Measurements from ENCODE around the gene USP31. TPM values are rescaled to one million over a fixed set of nuclear protein-coding genes. Genes with fewer than 3 reads are reported as not detected.

USP31 gene
- total and polyA plus RNA-seq, 2 of the 13 experiments (the other 11 are each of a cell fraction or from before 2014, with no cell fraction given): 22.5 to 23.3 TPM

GRCh38 chr16:23094136-23094535, 55.1 kb downstream of the USP31 start (continued):
- TF ChIP-seq ZNF142 (CRISPR knock-in tag; IDR thresholded peaks at IDR 0.05): peak; percentile 30; the same call in 1 of the 2 replicates
- TF ChIP-seq ZNF281 (CRISPR knock-in tag; IDR thresholded peaks at IDR 0.05; ENCODE audit: borderline replicate concordance): peak; percentile 98
- TF ChIP-seq ZNF691 (CRISPR knock-in tag; IDR thresholded peaks at IDR 0.05; ENCODE audit: borderline replicate concordance, low read depth): peak; percentile 63; the same call in 1 of the 2 replicates
- 0 out of 2 replicates have a peak, but pooled peaks have one; percentile 45 for TF ChIP-seq ELF3 (CRISPR knock-in tag; IDR thresholded peaks at IDR 0.05)
- 0 out of 2 replicates have a peak, but pooled peaks have one; percentile 69 for TF ChIP-seq ZNF30 (CRISPR knock-in tag; IDR thresholded peaks at IDR 0.05)
- TF ChIP-seq FUBP1 (CRISPR knock-in tag; IDR thresholded peaks at IDR 0.05; ENCODE audit: borderline replicate concordance): 0 out of 2 replicates have a peak, but pooled peaks have one; percentile 93
- TF ChIP-seq TP53 (CRISPR knock-in tag; conservative IDR thresholded peaks at IDR 0.05): 0 out of 2 replicates have a peak, but pooled peaks have one; percentile 17
- peak; percentile 79; the same call in 1 of the 2 replicates for TF ChIP-seq TBX2 (CRISPR knock-in tag; IDR thresholded peaks at IDR 0.05; ENCODE audit: borderline replicate concordance)
- TF ChIP-seq NRL (CRISPR knock-in tag; IDR thresholded peaks at IDR 0.05; ENCODE audit: borderline replicate concordance): peak; percentile 42; the same call in 1 of the 2 replicates
- TF ChIP-seq MXD4 (CRISPR knock-in tag; IDR thresholded peaks at IDR 0.05): 0 out of 2 replicates have a peak, but pooled peaks have one; percentile 19
- 0 out of 2 replicates have a peak, but pooled peaks have one; percentile 20 for TF ChIP-seq HMG20B (CRISPR knock-in tag; conservative IDR thresholded peaks at IDR 0.05)
- TF ChIP-seq HNF1B (CRISPR knock-in tag; IDR thresholded peaks at IDR 0.05): peak; percentile 74
- peak; percentile 84; the same call in 1 of the 2 replicates for TF ChIP-seq SMAD9 (CRISPR knock-in tag; IDR thresholded peaks at IDR 0.05)
- peak; percentile 5; the same call in 1 of the 2 replicates for TF ChIP-seq KDM6A (CRISPR knock-in tag; IDR thresholded peaks at IDR 0.05; ENCODE audit: low read depth)
- peak; percentile 55; the same call in 1 of the 2 replicates for TF ChIP-seq MXD3 (CRISPR knock-in tag; IDR thresholded peaks at IDR 0.05)

All from HepG2 (cell line).